ENCODE results near the gene RUFY1. TPM values are rescaled to one million over a fixed set of nuclear protein-coding genes. Genes with fewer than 3 reads are reported as not detected.
A peak's percentile ranks its signal among the peaks of the same experiment; 100 is the strongest.

Gene RUFY1
- total RNA-seq, 2 experiments from 2014 or later, result 35.8 to 47.7 TPM

DNA sequence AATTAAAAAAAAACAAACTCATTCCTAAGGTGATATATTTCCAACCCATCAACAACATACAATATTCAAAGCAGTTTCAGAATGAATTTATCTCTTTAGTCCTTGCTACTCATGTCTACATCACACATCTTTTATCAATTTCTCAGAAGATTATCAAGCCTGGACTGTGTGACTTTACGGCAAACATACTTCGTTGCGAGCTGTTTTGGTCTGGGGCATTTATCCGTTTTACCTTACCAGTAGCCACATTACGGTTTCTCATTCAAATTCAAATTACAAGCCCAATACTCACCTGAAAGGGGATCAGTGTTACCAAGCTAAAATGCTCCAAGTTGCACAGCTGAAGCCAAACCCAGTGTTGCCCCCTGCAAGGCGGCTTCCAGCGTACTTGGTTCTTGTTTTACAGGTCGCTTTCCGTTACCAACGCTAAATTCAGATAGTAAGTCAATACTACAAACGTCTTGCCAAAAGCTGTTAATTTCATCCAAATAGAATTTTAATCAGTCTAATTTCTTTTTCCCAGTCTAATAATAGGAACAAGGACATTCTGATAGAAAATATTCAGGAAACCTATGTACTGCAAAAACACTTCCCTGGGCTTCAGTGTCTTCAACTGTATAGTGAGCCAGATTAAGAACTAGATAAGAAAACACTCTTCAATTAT, 71.3 kb downstream of the RUFY1 start:
- H3K9me3 ChIP-seq (ENCODE audit: low read length), result no peaks in the 10 kb centered on the region
- H2AFZ ChIP-seq (ENCODE audit: low read length), result no peak overlapping the region
- no peak overlapping the region for H3K27ac ChIP-seq (ENCODE audit: low read depth, low read length, poor library complexity, severe bottlenecking)
- H3K9me2 ChIP-seq (ENCODE audit: insufficient read depth, low read length), result no peaks in the 10 kb centered on the region
- TF ChIP-seq EZH2phosphoT487 (IDR thresholded peaks at IDR 0.05; ENCODE audit: borderline replicate concordance, low read depth, low read length), result no peak
- TF ChIP-seq, protein P1, sequence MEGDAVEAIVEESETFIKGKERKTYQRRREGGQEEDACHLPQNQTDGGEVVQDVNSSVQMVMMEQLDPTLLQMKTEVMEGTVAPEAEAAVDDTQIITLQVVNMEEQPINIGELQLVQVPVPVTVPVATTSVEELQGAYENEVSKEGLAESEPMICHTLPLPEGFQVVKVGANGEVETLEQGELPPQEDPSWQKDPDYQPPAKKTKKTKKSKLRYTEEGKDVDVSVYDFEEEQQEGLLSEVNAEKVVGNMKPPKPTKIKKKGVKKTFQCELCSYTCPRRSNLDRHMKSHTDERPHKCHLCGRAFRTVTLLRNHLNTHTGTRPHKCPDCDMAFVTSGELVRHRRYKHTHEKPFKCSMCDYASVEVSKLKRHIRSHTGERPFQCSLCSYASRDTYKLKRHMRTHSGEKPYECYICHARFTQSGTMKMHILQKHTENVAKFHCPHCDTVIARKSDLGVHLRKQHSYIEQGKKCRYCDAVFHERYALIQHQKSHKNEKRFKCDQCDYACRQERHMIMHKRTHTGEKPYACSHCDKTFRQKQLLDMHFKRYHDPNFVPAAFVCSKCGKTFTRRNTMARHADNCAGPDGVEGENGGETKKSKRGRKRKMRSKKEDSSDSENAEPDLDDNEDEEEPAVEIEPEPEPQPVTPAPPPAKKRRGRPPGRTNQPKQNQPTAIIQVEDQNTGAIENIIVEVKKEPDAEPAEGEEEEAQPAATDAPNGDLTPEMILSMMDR (conservative IDR thresholded peaks at IDR 0.05; ENCODE audit: low read length), result no peak
- intact Hi-C loops (cut with micrococcal nuclease; ENCODE audit: unreplicated experiment), result loop anchor here (2.0 kb wide), 2 partner anchors 71 to 111 kb away; partner anchors contain the start of genes MAML1 and RUFY1
- H3K79me2 ChIP-seq (ENCODE audit: insufficient read depth, low read depth, low read length), result peaks cover 66% of the 10 kb centered on the region
- H3K4me3 ChIP-seq (ENCODE audit: low read depth, low read length, poor library complexity, severe bottlenecking), result peak overlapping the region; percentile 100
- no peak for DNase-seq (ENCODE audit: low spot score)
- H3K4me2 ChIP-seq (ENCODE audit: low read length), result peak overlapping the region; percentile 88
- no TSS peak for BruUV-seq (replicated peaks)
- peaks cover 47% of the 10 kb centered on the region for H3K4me1 ChIP-seq (ENCODE audit: insufficient read depth, low read length, poor library complexity, severe bottlenecking)
- peaks cover 66% of the 10 kb centered on the region for H3K36me3 ChIP-seq (ENCODE audit: insufficient read depth, low read length)
- ChIA-PET POLR2A (interaction anchor here (0.5 to 1.4 kb wide), 4 partner anchors 11 to 184 kb away, joined by 3 to 7 read pairs (median 6); no protein-coding TSS in a partner anchor), CTCF (ENCODE audit: unreplicated experiment) (no interaction called here)
- peaks cover 57% of the 10 kb centered on the region for H4K20me1 ChIP-seq (ENCODE audit: insufficient read depth, low read length)

DNA sequence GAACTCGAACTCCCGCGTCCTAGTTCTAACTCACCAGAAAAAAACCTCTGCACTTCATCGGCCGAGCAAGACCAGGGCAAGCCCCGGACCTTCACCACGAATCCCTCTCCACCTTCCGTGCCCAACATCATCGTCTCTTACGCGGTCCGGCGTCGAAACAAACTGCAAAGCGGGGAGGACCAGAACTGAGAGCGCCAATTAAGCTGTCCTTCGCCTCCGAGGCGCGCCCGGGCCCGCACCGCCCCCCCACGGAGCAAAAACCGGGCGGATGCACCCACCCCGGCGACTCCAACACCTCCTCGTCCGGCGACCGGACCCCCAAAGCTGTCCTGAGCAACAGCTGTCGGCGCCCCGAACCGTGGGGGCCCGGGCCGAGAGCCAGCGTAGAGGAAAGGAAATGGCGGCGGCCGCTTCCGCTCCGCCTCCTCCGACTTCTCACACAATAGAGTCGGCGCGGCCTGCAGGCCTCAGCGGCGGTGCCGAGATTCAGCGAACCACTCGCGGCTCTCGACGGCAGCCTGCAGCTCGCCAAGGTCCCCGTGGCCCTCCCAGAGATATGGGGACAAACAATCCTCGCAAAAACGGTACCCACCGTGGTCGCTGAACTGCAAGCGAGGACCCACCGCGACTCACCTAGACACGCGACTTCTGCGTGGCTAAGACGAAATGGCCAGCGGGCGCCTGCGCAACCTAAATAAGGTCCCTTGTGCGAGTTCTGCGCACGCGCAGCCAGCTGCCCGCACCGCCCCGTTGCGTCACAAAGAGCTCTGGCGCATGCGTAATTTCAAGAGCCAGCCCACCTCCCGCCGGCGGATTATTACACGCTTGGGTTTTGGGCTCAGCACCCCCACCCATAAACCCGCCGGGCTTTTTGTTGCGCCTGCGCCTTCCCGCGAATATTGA, 72.9 kb downstream of the RUFY1 start, which contains the start of gene HNRNPH1:
HNRNPH1 (minus strand) TSS at position 669 of the 903 bp plus-strand sequence; CDS start at position 131, 538 bp downstream.
- no peaks in the 10 kb centered on the region for H3K9me2 ChIP-seq (ENCODE audit: insufficient read depth, low read length)
- BruUV-seq (replicated peaks), result no TSS peak

More for the DNA sequence above, 72.9 kb downstream of the RUFY1 start, which contains the start of gene HNRNPH1:
- peak within 1 kb of the TSS; percentile 100 for H3K4me3 ChIP-seq (ENCODE audit: low read depth, low read length, poor library complexity, severe bottlenecking)
- ChIA-PET CTCF (ENCODE audit: unreplicated experiment) (interaction anchor here (0.6 kb wide), 1 partner anchor 27 kb away, joined by 3 read pairs; no protein-coding TSS in a partner anchor), POLR2A (interaction anchor here (0.5 to 2.4 kb wide), 12 partner anchors 9 to 1524 kb away, joined by 3 to 22 read pairs (median 4); partner anchors contain the start of gene CBY3)
- H3K4me2 ChIP-seq (ENCODE audit: low read length), result peak within 1 kb of the TSS; percentile 88
- H2AFZ ChIP-seq (ENCODE audit: low read length), result peak within 1 kb of the TSS; percentile 82
- intact Hi-C loops (cut with micrococcal nuclease; ENCODE audit: unreplicated experiment), result loop anchor here (2.0 kb wide), 2 partner anchors 72 to 110 kb away; partner anchors contain the start of genes MAML1 and RUFY1
- TF ChIP-seq, protein P1 (conservative IDR thresholded peaks at IDR 0.05; ENCODE audit: low read length), result no peak; the same call in 1 of the 2 replicates
- TF ChIP-seq EZH2phosphoT487 (IDR thresholded peaks at IDR 0.05; ENCODE audit: borderline replicate concordance, low read depth, low read length), result no peak
- peaks cover 50% of the 10 kb centered on the region for H3K36me3 ChIP-seq (ENCODE audit: insufficient read depth, low read length)
- H4K20me1 ChIP-seq (ENCODE audit: insufficient read depth, low read length), result peaks cover 43% of the 10 kb centered on the region
- H3K79me2 ChIP-seq (ENCODE audit: insufficient read depth, low read depth, low read length), result peaks cover 51% of the 10 kb centered on the region
- peaks cover 47% of the 10 kb centered on the region for H3K4me1 ChIP-seq (ENCODE audit: insufficient read depth, low read length, poor library complexity, severe bottlenecking)
- H3K27ac ChIP-seq (ENCODE audit: low read depth, low read length, poor library complexity, severe bottlenecking), result peak within 1 kb of the TSS; percentile 90
- no peaks in the 10 kb centered on the region for H3K9me3 ChIP-seq (ENCODE audit: low read length)
- peak; percentile 98 for DNase-seq (ENCODE audit: low spot score)

Measured in OCI-LY7 (cell line).